ENCODE data around the gene DLG2. TPM values are rescaled to one million over a fixed set of nuclear protein-coding genes. Genes with fewer than 3 reads are reported as not detected.

The DLG2 gene
- total and polyA plus RNA-seq, 2 donors (not counting 3 experiments of a cell fraction or from before 2014, with no cell fraction given), result 0.15 to 1.1 TPM

- Histone ChIP-seq H2AFZ (ENCODE audit: low read depth, low read length) (no peak overlapping the region), H3K9me1 (replicated peaks; ENCODE audit: control insufficient read depth, extremely low read depth, insufficient read depth, low read length) (no peaks in the 10 kb centered on the region), H3K9ac (replicated peaks; ENCODE audit: extremely low read depth, insufficient read depth, low read length) (no peak overlapping the region), H4K20me1 (replicated peaks; ENCODE audit: control insufficient read depth, extremely low read depth, insufficient read depth, low read length) (no peaks in the 10 kb centered on the region), H3K4me1 (ENCODE audit: control insufficient read depth, extremely low read depth, insufficient read depth, low read length) (no peaks in the 10 kb centered on the region), H3K4me2 (ENCODE audit: insufficient read depth, low read length) (no peak overlapping the region), H3K27me3 (ENCODE audit: control insufficient read depth in 2 of 2, insufficient read depth in 2 of 2, low read length in 2 of 2) (no peaks in the 10 kb centered on the region), H3K27ac (ENCODE audit: insufficient read depth, low read depth, low read length) (no peak overlapping the region), H3K79me2 (ENCODE audit: control insufficient read depth, insufficient read depth, low read length) (no peaks in the 10 kb centered on the region), H3K36me3 (ENCODE audit: control insufficient read depth in 2 of 2, extremely low read depth in 1 of 2, insufficient read depth in 2 of 2, low read length in 2 of 2) (no peaks in the 10 kb centered on the region), H3K9me3 (replicated peaks; ENCODE audit: control insufficient read depth, insufficient read depth, low read length) (no peaks in the 10 kb centered on the region), H3K4me3 (replicated peaks in 1 of 3; ENCODE audit: insufficient read depth in 1 of 3, low read depth in 1 of 3, low read length in 3 of 3) (no peak overlapping the region)
- DNase-seq (ENCODE audit: low read depth, low spot score) (no peak), FAIRE-seq (no peak)
- BruUV-seq (replicated peaks), result no TSS peak
- TF ChIP-seq JUN (IDR thresholded peaks at IDR 0.05; ENCODE audit: borderline replicate concordance, insufficient read depth, insufficient read length, low read depth) (no peak), MAX (IDR thresholded peaks at IDR 0.05; ENCODE audit: insufficient read depth, insufficient read length) (no peak), MYC (IDR thresholded peaks at IDR 0.05; ENCODE audit: low read depth, low read length) (no peak), EZH2 (IDR thresholded peaks at IDR 0.05; ENCODE audit: borderline replicate concordance, low read depth, low read length, severe bottlenecking) (no peak), FOS (IDR thresholded peaks at IDR 0.05; ENCODE audit: borderline replicate concordance, insufficient read depth, low read length) (no peak), GATA2 (IDR thresholded peaks at IDR 0.05; ENCODE audit: insufficient read depth, insufficient read length, low read depth, low read length) (no peak), POLR2AphosphoS5 (IDR thresholded peaks at IDR 0.05; ENCODE audit: insufficient read depth, low read depth, low read length) (no peak), CTCF (IDR thresholded peaks at IDR 0.05; ENCODE audit: extremely low read depth in 1 of 2, insufficient read depth in 1 of 2, low read depth in 1 of 2, low read length in 2 of 2) (no peak), POLR2A (IDR thresholded peaks at IDR 0.05; ENCODE audit: low read depth, low read length) (no peak)
- intact Hi-C loops (cut with micrococcal nuclease), result no loop called here
- dilution Hi-C loops (cut with MboI; ENCODE audit: extremely low pct_ligation_motif_present, low sequenced_read_pairs), result no loop called here
- CTCF ChIA-PET, result no interaction called here
- POLR2A ChIA-PET, result no interaction called here
Observed at GRCh38 chr11:83454674-83455073, 2172.5 kb downstream of the DLG2 start.
